Keratinocyte (primary cell): ENCODE data around the gene RABGAP1. TPM values are rescaled to one million over a fixed set of nuclear protein-coding genes. Genes with fewer than 3 reads are reported as not detected.

ENCODE experiments used
- DNase-seq: peaks from one replicate; pipeline ENCODE4 v3.0.0-alpha.2; 2011; ENCODE audit warnings: low read depth, missing footprints, low spot score
- FAIRE-seq: peaks from 2 replicates; lab custom pipeline; 2011; peaks lifted over from hg19 to GRCh38; lab: Jason Lieb, UNC
- H2AFZ ChIP-seq: 2 replicates; pipeline ENCODE4 v1.6.0; 2012; ENCODE audit warnings: low read length, control low read depth, inconsistent platforms; ENCODE audit not compliant: control insufficient read depth
- H3K27ac ChIP-seq: 2 replicates; pipeline ENCODE4 v1.5.1; 2011; ENCODE audit warnings: low read length; ENCODE audit not compliant: control insufficient read depth, insufficient read depth
- H3K27me3 ChIP-seq: 3 replicates; pipeline ENCODE4 v1.6.0; 2011; ENCODE audit warnings: low read length; ENCODE audit not compliant: control insufficient read depth, insufficient read depth; ENCODE audit errors: extremely low read depth
- H3K36me3 ChIP-seq, 2 experiments: 2 replicates in 1 of 2; 3 replicates in 1 of 2; pipeline ENCODE4 v1.5.1; 2011; ENCODE audit warnings: low read length in 2 of 2, mild to moderate bottlenecking in 1 of 2; ENCODE audit not compliant: control insufficient read depth in 2 of 2, insufficient read depth in 2 of 2; ENCODE audit errors: extremely low read depth in 1 of 2
- H3K4me1 ChIP-seq: 3 replicates; pipeline ENCODE4 v1.5.1; 2011; ENCODE audit warnings: low read length; ENCODE audit not compliant: control insufficient read depth, insufficient read depth; ENCODE audit errors: extremely low read depth
- H3K4me2 ChIP-seq: 3 replicates; pipeline ENCODE4 v1.6.0; 2011; ENCODE audit warnings: low read depth, low read length; ENCODE audit not compliant: control insufficient read depth, insufficient read depth; ENCODE audit errors: extremely low read depth
- H3K4me3 ChIP-seq, 3 experiments: fragments of 200-600 bp in 1 of 3; sonication (generic) in 1 of 3; 2 replicates in 2 of 3; 3 replicates in 1 of 3; pipeline ENCODE4 v1.5.1; 2011 to 2016; ENCODE audit warnings: low read length in 3 of 3, mild to moderate bottlenecking in 3 of 3, control low read depth in 2 of 3, inconsistent platforms in 1 of 3, low read depth in 1 of 3, mixed read lengths in 1 of 3, mixed run types in 1 of 3, moderate library complexity in 1 of 3; ENCODE audit not compliant: control insufficient read depth in 2 of 3, insufficient read depth in 2 of 3; ENCODE audit errors: extremely low read depth in 1 of 3
- H3K79me2 ChIP-seq: 2 replicates; pipeline ENCODE4 v1.6.0; 2012; ENCODE audit warnings: low read length; ENCODE audit not compliant: control insufficient read depth, insufficient read depth
- H3K9ac ChIP-seq: 3 replicates; pipeline ENCODE4 v1.6.0; 2011; ENCODE audit warnings: low read length; ENCODE audit not compliant: control insufficient read depth, insufficient read depth; ENCODE audit errors: extremely low read depth
- H3K9me1 ChIP-seq: 3 replicates; pipeline ENCODE4 v1.6.0; 2011; ENCODE audit warnings: low read length; ENCODE audit not compliant: control insufficient read depth, insufficient read depth; ENCODE audit errors: extremely low read depth
- H3K9me3 ChIP-seq: 2 replicates; pipeline ENCODE4 v1.5.1; 2012; ENCODE audit warnings: low read depth, low read length; ENCODE audit not compliant: control insufficient read depth
- H4K20me1 ChIP-seq: 3 replicates; pipeline ENCODE4 v1.6.0; 2011; ENCODE audit warnings: low read length; ENCODE audit not compliant: control insufficient read depth, insufficient read depth; ENCODE audit errors: extremely low read depth
- EZH2 ChIP-seq: IDR thresholded peaks from one replicate; pipeline ENCODE4 v1.6.1; 2012; ENCODE audit warnings: inconsistent platforms, mild to moderate bottlenecking, low read length, moderate library complexity
- dilution Hi-C: fragments of 300-500 bp; cut with MboI; formaldehyde crosslinking; loops from one replicate; pipeline ENCODE4 v1.7.0; 2020; ENCODE audit warnings: low sequenced_read_pairs; ENCODE audit not compliant: extremely low pct_ligation_motif_present
- polyA plus RNA-seq, 5 experiments: library from polyadenylated mRNA; depleted of rRNA in 3 of 5; stranded (reverse) in 3 of 5; stranded (forward) in 1 of 5; unstranded in 1 of 5; fragments of >200 nt; gene quantifications; 1 replicate in 1 of 5; 2 replicates in 3 of 5; 3 replicates in 1 of 5; pipeline versions ENCODE4 v1.2.1 to v1.2.3, GENCODE V29; 2011 to 2012; ENCODE audit warnings: missing spikeins in 2 of 5, low read depth in 1 of 5, low replicate concordance in 1 of 5
- TF ChIP-seq, protein P1 (sequence below), 3 experiments: IDR thresholded peaks in 1 of 3; conservative IDR thresholded peaks in 1 of 3; optimal IDR thresholded peaks in 1 of 3; 2 replicates in 2 of 3; 3 replicates in 1 of 3; pipeline versions ENCODE3 to v1.5.1; 2011; ENCODE audit warnings: low read length in 3 of 3, mild to moderate bottlenecking in 3 of 3, moderate library complexity in 2 of 3, control low read depth in 1 of 3, inconsistent platforms in 1 of 3; ENCODE audit not compliant: insufficient read depth in 2 of 3; ENCODE audit errors: extremely low read depth in 1 of 3

RABGAP1 gene
- polyA plus RNA-seq, 1 donor (not counting 4 experiments of a cell fraction or from before 2014, with no cell fraction given), result 40.6 TPM

DNA sequence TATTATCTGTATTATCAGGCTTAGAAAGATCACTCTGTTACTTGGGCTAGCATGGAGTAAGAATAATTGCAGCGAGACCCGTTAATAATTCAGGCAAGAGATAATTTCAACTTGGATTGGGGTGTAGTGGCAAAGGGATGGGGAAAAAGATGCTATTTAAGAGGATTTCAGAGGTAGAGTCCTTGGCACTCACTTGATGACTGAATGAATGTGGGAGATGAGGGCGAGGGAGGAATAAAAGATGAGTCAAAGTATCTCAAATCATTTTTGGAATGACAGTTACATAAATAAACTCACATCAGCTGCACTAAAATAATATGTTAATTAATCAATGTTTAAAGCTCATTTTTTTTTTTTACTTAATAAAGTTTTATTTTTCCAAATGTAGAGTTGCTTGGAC, 88.2 kb downstream of the RABGAP1 start:
- H3K79me2 ChIP-seq, result no peaks in the 10 kb centered on the region
- peaks cover 4 to 6% of the 10 kb centered on the region in 2 experiments for H3K36me3 ChIP-seq
- DNase-seq (no peak), FAIRE-seq (no peak)
- H4K20me1 ChIP-seq, result no peaks in the 10 kb centered on the region
- no peak overlapping the region for H3K27ac ChIP-seq
- H3K4me2 ChIP-seq, result no peak overlapping the region
- H3K4me1 ChIP-seq, result no peaks in the 10 kb centered on the region
- no peak overlapping the region for H3K4me3 ChIP-seq
- H3K9ac ChIP-seq, result no peak overlapping the region
- no peak for TF ChIP-seq EZH2
- TF ChIP-seq, protein P1, sequence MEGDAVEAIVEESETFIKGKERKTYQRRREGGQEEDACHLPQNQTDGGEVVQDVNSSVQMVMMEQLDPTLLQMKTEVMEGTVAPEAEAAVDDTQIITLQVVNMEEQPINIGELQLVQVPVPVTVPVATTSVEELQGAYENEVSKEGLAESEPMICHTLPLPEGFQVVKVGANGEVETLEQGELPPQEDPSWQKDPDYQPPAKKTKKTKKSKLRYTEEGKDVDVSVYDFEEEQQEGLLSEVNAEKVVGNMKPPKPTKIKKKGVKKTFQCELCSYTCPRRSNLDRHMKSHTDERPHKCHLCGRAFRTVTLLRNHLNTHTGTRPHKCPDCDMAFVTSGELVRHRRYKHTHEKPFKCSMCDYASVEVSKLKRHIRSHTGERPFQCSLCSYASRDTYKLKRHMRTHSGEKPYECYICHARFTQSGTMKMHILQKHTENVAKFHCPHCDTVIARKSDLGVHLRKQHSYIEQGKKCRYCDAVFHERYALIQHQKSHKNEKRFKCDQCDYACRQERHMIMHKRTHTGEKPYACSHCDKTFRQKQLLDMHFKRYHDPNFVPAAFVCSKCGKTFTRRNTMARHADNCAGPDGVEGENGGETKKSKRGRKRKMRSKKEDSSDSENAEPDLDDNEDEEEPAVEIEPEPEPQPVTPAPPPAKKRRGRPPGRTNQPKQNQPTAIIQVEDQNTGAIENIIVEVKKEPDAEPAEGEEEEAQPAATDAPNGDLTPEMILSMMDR (optimal IDR thresholded peaks at IDR 0.05 in 1 of 3, IDR thresholded peaks at IDR 0.05 in 1 of 3, conservative IDR thresholded peaks at IDR 0.05 in 1 of 3; ENCODE audit: extremely low read depth in 1 of 3, insufficient read depth in 2 of 3, low read length in 3 of 3), result no peak
- no peak overlapping the region for H2AFZ ChIP-seq
- no peaks in the 10 kb centered on the region for H3K9me1 ChIP-seq
- H3K9me3 ChIP-seq, result no peaks in the 10 kb centered on the region
- dilution Hi-C loops, result no loop called here
- H3K27me3 ChIP-seq, result no peaks in the 10 kb centered on the region

- Histone ChIP-seq H3K36me3 (peaks cover 7 to 19% of the 10 kb centered on the region in 2 experiments), H3K79me2 (no peaks in the 10 kb centered on the region), H3K27me3 (no peaks in the 10 kb centered on the region), H2AFZ (no peak overlapping the region), H3K9me1 (no peaks in the 10 kb centered on the region), H4K20me1 (no peaks in the 10 kb centered on the region), H3K4me1 (no peaks in the 10 kb centered on the region), H3K27ac (no peak overlapping the region), H3K9me3 (no peaks in the 10 kb centered on the region), H3K4me2 (no peak overlapping the region), H3K4me3 (no peak overlapping the region), H3K9ac (no peak overlapping the region)
- TF ChIP-seq, protein P1 (optimal IDR thresholded peaks at IDR 0.05 in 1 of 3, IDR thresholded peaks at IDR 0.05 in 1 of 3, conservative IDR thresholded peaks at IDR 0.05 in 1 of 3; ENCODE audit: extremely low read depth in 1 of 3, insufficient read depth in 2 of 3, low read length in 3 of 3), result no peak
- TF ChIP-seq EZH2, result no peak
- dilution Hi-C loops, result no loop called here
- FAIRE-seq, result no peak
- no peak for DNase-seq
Observed at GRCh38 chr9:123031963-123032362, 91.1 kb downstream of the RABGAP1 start.
